ENCODE results near the gene PDK2. TPM values are rescaled to one million over a fixed set of nuclear protein-coding genes. Genes with fewer than 3 reads are reported as not detected.

The PDK2 gene
- total and polyA plus RNA-seq, 10 of the 15 experiments (the other 5 are each of a cell fraction or from before 2014, with no cell fraction given) = 0.98 to 22.6 (median 12.3) TPM

GRCh38 chr17:50151937-50152547, 56.9 kb downstream of the PDK2 start (continued):
- TF ChIP-seq BRCA1 (IDR thresholded peaks at IDR 0.05; ENCODE audit: low read depth, low read length) = no peak
- TF ChIP-seq PML (IDR thresholded peaks at IDR 0.05; ENCODE audit: low read length) = no peak
- no peak for TF ChIP-seq YBX1 (IDR thresholded peaks at IDR 0.05)
- TF ChIP-seq, protein P1, sequence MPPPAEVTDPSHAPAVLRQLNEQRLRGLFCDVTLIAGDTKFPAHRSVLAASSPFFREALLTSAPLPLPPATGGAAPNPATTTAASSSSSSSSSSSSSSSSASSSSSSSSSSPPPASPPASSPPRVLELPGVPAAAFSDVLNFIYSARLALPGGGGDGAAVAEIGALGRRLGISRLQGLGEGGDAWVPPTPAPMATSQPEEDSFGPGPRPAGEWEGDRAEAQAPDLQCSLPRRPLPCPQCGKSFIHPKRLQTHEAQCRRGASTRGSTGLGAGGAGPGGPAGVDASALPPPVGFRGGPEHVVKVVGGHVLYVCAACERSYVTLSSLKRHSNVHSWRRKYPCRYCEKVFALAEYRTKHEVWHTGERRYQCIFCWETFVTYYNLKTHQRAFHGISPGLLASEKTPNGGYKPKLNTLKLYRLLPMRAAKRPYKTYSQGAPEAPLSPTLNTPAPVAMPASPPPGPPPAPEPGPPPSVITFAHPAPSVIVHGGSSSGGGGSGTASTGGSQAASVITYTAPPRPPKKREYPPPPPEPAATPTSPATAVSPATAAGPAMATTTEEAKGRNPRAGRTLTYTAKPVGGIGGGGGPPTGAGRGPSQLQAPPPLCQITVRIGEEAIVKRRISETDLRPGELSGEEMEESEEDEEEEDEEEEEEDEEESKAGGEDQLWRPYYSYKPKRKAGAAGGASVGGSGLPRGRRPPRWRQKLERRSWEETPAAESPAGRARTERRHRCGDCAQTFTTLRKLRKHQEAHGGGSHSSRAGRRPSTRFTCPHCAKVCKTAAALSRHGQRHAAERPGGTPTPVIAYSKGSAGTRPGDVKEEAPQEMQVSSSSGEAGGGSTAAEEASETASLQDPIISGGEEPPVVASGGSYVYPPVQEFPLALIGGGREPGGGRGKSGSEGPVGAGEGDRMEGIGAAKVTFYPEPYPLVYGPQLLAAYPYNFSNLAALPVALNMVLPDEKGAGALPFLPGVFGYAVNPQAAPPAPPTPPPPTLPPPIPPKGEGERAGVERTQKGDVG (CRISPR knock-in tag; IDR thresholded peaks at IDR 0.05) = no peak
- 0 out of 2 replicates have a peak, but pooled peaks have one; percentile 27 for TF ChIP-seq ZNF687 (IDR thresholded peaks at IDR 0.05)
- no peak for TF ChIP-seq CBX5 (IDR thresholded peaks at IDR 0.05; ENCODE audit: low read depth)
- peak; percentile 51; the same call in 1 of the 2 replicates for TF ChIP-seq POLR2A (IDR thresholded peaks at IDR 0.05; ENCODE audit: low read depth, low read length)
- no peak for TF ChIP-seq NFIC (IDR thresholded peaks at IDR 0.05; ENCODE audit: low read depth, low read length)
- TF ChIP-seq RELB (IDR thresholded peaks at IDR 0.05; ENCODE audit: low read depth) = peak; percentile 99
- TF ChIP-seq SREBF2 (IDR thresholded peaks at IDR 0.05; ENCODE audit: low read length) = no peak
- TF ChIP-seq ATF7 (IDR thresholded peaks at IDR 0.05; ENCODE audit: low read depth) = peak; percentile 34; the same call in 1 of the 2 replicates
- no peak for TF ChIP-seq MTA3 (IDR thresholded peaks at IDR 0.05; ENCODE audit: borderline replicate concordance, low read length)
- no peak for TF ChIP-seq USF2 (IDR thresholded peaks at IDR 0.05; ENCODE audit: borderline replicate concordance, low read depth, low read length)
- TF ChIP-seq USF1 (IDR thresholded peaks at IDR 0.05; ENCODE audit: borderline replicate concordance, extremely low read length, insufficient read depth, low read depth, low read length) = no peak
- TF ChIP-seq, protein P2, sequence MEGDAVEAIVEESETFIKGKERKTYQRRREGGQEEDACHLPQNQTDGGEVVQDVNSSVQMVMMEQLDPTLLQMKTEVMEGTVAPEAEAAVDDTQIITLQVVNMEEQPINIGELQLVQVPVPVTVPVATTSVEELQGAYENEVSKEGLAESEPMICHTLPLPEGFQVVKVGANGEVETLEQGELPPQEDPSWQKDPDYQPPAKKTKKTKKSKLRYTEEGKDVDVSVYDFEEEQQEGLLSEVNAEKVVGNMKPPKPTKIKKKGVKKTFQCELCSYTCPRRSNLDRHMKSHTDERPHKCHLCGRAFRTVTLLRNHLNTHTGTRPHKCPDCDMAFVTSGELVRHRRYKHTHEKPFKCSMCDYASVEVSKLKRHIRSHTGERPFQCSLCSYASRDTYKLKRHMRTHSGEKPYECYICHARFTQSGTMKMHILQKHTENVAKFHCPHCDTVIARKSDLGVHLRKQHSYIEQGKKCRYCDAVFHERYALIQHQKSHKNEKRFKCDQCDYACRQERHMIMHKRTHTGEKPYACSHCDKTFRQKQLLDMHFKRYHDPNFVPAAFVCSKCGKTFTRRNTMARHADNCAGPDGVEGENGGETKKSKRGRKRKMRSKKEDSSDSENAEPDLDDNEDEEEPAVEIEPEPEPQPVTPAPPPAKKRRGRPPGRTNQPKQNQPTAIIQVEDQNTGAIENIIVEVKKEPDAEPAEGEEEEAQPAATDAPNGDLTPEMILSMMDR (IDR thresholded peaks at IDR 0.05 in 2 of 3, conservative IDR thresholded peaks at IDR 0.05 in 1 of 3; ENCODE audit: control insufficient read depth in 2 of 3, extremely low read depth in 1 of 3, insufficient read depth in 1 of 3, low read depth in 3 of 3, low read length in 3 of 3) = no peak
